Measurements from ENCODE around the gene GPSM3.
"Not testable (repeated sequence)": the region's sequence is repeated elsewhere in the genome, so short reads cannot be mapped to it uniquely, and the experiment has no call there.

Gene GPSM3

DNA sequence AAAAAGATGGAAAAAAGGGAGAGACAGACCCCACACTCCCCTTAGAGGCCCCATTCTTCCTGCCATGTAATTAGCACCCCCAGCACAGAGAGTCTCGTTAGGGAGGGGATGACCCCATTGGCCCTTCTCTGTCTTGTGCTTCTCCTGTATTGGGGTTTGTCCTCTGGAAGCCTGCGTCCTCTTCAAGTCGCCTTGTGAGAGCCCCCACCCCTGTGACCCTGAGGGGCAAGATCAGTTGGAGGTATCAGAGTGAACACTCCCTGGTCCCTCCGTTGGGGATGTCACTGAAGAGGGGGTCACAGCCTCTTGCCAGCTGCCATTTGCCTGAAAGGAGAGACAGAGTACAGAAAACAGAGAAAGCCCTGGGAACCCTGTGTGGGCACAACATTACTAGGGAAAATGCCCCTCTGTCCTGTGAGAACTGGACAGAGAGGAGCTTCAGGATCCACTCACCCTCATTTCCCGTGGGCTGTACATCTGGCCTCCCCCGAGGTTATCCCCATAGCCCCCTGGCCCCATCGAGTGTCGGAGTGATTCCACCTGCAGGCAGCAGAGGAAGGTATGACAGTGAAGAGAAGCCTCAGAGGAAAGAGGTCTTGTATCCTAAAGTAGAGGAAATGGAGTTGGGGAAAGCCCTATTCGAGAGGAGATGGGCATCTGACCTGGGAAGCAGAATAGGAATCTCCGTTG is 6.1 kb downstream of the GPSM3 start:
- not testable (repeated sequence) for DNase-seq

DNA sequence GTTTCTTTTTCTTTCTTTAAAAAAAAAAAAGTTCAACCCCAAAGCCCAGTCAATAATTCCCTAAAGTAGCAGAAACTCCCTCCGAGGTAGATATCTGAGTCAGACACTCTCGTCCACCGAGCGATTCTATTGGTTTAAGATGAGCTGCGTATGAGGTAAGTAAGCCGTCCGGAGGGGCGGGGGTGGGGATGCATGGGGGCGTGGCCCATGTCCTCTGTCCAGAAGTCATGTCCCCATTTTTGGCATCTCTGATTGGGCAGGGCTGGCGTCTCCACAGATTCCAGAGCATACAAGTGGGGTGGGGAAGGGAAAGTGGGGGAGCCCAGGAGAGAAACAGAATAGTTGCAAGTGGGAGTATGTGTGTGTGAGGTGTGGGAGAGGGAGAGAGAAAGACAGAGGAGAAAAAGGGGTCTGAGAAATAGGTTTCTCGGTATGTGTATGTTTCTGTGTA is 6.7 kb downstream of the GPSM3 start:
- peak; percentile 73 for DNase-seq

DNA sequence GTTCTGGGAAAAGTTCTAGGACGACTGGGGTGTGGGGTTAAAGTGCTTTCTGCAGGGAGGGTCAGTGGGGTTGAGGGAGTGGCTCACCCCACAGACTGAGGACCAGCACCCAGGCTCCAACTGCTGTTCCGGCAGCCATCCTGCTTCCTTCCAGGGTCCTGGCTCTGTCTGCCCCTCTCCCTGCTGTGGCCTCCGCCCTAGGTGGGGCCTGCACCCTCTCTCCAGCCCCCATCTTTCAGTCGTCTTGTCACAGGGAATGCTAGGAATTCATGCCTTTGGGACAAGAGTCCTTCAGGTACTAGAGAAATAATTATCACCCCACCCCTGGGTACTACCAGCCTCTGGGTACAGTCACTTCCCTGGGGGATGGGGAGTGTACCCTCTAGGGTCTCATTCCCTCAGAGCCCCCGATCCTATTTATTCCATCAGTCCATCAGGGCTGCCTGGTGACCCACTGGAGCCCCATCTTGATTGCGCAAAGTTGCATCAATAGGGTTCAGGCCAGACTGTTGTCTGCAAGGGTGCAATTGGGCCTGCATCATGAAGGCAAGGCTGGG is 8.3 kb downstream of the GPSM3 start, which contains the start of gene AGER:
Gene AGER, minus strand, starts transcription at position 170 of the 557 bp plus-strand sequence. Its CDS starts 31 bp downstream, at position 139.
- DNase-seq: no peak

DNA sequence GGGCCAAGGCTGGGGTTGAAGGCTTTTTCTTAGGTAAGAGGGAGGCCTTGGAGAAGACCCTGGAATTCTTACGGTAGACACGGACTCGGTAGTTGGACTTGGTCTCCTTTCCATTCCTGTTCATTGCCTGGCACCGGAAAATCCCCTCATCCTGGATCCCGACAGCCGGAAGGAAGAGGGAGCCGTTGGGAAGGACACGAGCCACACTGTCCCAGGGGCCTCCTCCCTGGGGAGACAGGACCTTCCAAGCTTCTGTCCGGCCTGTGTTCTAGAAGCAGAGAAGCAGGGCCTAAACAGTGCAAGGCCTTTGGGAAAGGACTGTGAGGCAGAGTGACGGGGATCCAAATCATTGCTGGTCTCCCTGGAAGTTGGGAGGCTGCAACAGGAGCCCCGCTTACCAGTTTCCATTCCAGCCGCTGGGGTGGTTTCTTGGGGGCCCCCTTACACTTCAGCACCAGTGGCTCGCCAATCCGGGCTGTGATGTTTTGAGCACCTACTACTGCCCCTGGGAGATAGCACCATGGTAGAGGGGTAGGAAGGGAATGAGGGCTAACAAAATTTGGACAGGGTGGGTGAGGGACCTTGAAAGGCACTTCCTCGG is 8.9 kb downstream of the GPSM3 start:
- no peak for DNase-seq

DNA sequence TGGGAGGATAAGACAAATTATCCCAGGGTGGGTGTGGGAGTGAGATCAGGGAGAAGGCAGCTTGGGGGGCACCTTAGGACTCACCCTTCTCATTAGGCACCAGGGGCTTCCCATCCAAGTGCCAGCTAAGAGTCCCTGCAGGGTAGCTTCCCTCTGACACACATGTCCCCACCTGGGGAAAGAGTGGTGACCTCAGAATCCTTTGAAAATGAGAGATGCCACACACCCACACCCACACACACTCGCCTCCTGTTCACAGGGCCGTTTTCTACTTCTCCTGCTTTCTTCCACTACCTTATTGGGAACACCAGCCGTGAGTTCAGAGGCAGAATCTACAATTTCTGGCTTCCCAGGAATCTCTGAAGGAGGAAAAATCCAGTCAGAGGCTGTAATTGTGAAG is 9.4 kb downstream of the GPSM3 start:
- DNase-seq: no peak

DNA sequence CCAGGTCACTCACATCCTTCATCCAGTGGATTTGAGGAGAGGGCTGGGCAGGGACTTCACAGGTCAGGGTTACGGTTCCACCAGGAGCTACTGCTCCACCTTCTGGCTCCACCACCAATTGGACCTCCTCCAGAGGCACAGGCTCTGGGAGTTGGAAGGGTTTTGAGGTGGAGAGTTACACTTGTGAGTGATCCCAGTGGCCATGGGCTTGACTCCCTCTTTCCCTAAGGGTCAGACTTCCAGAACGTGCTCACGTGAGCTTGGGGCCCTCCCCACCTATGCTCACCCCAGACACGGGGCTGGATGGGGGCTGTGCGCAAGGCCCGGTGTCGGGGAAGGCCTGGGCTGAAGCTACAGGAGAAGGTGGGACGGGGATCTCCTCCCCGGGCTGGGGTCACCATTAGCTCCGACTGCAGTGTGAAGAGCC is 9.9 kb downstream of the GPSM3 start:
- DNase-seq: no peak

DNA sequence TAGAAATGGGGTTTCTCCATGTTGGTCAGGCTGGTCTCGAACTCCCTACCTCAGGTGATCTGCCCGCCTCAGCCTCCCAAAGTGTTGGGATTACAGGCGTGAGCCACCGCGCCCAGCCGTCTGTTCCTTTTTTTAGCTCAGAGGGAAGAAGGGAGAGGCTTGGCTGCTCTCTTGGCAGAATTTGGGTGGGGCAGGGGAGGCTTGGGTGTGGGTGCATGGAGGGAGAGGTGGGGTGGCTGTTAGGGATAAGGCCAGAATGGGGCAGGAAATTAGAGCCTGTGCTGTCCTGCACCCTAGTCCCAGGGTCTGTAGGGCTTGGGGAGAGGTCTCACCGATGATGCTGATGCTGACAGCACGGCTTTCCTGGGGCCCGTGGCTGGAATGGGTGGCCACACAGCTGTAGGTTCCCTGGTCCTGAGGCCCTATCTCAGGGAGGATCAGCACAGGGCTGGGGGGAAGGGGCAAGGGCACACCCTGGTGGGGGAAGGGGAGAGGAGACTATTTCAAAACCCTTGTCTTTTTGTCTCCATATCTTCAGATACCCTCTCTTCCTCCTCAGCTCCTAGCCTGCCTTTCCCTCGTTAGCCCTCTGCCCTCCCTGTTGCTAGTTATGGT is 10.4 kb downstream of the GPSM3 start:
- no peak for DNase-seq

DNA sequence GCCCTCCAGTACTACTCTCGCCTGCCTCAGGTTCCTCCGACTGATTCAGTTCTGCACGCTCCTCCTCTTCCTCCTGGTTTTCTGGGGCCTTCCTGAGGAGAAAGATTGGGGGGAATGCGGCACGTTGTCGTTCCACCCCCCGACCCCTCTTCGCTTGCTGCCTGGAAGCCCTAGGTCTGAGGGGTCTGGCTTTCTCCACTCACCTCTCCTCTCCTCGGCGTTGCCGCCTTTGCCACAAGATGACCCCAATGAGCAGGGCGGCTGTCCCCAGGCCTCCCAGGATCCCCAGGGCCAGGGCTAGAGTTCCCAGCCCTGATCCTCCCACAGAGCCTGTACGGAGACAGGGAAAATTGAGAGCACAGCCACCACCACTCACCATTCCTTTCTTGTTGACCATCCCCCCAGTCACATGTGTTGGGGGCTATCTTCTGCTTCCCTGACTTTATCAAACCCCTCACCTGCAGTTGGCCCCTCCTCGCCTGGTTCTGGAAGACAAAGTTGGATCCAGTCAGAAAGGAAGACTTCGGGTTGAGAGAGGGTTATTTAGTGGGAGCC is 11.2 kb downstream of the GPSM3 start:
- no peak for DNase-seq

DNA sequence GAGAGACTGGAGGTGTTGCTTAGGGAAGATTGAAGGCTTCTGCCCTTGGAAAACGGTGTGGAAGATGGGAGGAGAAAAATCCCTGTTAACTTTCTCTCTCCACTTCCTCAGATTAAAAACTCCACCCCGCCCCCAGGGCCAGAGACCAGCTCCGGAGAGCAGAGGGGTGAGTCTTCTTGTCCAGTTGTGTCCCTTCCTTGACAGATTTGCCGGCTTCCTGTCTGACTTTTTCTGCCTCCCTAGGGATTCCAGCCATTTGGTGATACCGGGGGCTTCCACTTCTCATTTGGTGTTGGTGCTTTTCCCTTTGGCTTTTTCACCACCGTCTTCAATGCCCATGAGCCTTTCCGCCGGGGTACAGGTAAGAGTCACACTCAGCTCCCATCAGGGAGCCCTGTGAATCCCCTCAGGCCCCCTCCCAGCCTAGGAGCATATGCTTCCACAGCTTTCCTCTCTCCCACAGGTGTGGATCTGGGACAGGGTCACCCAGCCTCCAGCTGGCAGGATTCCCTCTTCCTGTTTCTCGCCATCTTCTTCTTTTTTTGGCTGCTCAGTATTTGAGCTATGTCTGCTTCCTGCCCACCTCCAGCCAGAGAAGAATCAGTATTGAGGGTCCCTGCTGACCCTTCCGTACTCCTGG is 12.6 kb downstream of the GPSM3 start:
- DNase-seq: no peak

DNA sequence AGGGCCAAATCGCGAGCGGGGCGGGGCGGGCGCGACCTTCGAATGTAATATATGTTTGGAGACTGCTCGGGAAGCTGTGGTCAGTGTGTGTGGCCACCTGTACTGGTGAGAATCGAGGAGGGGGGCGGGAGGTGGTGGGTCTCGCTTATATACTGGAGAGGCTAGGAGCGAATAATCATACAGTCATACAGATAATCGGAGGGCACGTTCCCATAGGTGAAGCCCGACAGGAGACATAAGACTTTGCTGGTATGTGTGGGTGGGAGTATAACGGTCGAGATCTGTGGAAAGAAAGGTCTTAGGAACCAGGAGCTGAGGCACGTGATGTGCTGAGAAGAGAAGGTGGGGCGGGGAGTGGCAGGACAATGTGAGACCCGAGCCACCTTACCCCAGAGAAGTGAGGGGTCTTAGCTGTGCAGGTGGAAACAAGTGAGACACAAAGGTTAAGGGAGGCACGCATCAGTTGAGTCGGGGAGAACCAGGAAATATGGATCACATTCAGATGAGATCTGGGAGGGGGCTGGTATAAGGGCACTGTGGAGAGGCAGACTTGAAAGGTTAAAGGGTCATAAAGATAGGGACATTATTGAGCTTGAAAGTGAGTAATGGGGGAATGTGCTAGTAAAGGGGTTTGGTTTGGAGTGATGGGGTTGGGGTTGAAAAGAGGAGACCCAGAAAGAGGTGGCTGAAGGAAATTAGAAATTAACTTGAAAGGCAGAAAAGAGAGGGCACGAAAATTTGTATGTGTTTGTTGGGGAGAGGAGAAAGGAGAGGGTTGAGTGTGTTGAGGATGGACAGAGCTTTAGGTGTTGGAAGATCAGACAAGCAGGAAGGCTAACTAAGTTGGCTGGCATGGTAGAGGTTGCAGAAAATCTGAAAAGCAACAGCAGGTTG is 13.6 kb downstream of the GPSM3 start:
- no peak for DNase-seq

DNA sequence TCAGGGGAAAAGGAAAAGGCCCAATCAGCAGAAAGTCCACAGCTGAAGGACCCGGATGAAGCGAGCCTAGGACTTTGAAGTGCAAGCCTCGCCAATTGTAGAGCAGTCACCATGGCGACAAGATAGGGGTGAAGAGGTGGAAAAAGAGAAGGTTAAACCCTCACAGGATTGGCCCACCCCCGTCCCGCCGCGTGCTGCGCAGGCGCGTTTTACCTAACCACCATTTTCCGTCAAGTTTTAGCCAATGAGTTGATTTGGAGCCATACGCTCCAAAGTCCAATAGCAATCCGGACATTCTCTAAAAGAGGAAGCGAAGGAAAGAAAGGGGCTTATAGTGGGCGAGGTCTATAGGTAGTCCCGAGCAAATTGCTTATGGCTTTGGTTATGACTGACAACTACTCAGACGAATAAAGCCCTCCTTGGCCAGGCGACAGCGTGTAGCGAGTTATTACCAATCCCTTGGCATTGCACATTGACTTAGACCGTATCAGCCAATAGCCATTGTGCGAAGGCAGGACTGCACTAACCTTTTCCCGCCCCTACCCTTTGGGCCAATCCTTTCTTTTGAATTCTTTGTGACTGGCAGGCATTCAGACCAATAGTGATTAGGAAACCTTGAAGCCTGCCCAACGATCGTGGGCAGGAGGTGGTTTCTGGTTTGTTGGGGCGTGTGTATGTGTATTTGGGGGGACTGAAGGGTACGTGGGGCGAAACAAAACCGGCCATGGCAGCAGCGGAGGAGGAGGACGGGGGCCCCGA is 14.5 kb downstream of the GPSM3 start, which contains the start of gene RNF5:
Gene RNF5, plus strand, starts transcription at position 618 of the 759 bp plus-strand sequence. Its CDS starts 107 bp downstream, at position 725.
- DNase-seq: peak; percentile 100

DNA sequence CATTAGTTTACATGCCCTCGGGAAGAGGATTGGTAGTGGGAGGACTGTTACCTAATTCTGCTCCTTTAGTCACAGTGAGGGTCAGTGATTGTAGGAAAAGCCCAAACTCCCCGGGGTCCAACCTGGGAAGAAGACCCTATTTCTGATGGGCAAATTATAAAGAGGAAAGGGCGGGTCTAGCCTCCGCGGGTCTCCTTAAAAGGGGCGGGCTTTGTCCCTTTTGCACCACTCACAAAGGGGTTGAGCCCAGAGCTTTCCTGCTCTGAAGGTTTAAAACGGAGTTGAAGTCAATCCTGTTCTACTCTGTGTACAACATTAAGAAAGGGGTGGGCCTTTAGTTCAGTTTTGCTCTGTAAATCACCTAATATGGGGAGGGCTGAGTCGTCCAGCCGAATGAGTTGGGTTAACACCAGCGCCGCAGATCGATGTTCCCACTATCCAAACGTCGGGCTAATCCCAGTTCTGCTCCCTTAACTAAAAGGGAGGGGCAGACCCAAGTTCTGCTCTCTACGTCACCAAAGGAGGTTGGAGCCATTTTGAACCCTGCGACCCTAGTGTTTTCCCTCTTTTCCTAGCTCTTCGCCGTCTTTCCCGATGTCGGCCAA is 15.2 kb downstream of the GPSM3 start:
- DNase-seq: peak; percentile 64

DNA sequence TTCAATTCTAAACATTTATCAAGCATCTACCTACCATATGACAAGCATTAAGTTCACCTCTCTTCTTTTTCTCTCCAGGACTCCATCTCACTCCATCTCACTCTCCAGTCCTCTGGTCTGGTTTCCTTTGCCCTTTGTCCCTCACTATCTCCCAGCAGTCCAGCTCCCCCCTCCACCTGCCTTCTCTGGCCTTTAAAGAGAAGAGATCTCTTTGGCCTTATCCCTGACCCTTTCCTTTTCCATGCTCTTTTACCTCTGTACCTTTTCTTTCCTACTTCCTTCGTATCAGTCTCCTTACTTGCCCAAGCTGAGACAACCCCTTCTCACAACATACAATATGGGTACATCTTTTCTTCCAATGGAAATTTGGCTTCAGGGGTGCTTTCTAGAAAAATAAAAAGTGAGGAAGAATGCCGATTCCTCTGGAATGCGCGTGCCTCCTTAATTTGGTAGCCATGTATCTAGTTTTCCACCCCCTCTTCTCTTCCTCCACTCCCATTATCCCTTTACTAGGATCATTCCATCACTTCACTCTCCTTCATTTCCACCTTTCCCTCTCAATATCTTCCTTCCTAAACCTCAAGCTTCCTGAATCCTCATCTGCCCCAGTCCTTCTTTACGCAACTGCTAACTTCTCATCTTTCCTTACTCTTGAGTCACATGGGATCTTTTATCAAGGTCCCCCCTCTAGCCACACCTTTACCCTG is 15.8 kb downstream of the GPSM3 start:
- DNase-seq: no peak

DNA sequence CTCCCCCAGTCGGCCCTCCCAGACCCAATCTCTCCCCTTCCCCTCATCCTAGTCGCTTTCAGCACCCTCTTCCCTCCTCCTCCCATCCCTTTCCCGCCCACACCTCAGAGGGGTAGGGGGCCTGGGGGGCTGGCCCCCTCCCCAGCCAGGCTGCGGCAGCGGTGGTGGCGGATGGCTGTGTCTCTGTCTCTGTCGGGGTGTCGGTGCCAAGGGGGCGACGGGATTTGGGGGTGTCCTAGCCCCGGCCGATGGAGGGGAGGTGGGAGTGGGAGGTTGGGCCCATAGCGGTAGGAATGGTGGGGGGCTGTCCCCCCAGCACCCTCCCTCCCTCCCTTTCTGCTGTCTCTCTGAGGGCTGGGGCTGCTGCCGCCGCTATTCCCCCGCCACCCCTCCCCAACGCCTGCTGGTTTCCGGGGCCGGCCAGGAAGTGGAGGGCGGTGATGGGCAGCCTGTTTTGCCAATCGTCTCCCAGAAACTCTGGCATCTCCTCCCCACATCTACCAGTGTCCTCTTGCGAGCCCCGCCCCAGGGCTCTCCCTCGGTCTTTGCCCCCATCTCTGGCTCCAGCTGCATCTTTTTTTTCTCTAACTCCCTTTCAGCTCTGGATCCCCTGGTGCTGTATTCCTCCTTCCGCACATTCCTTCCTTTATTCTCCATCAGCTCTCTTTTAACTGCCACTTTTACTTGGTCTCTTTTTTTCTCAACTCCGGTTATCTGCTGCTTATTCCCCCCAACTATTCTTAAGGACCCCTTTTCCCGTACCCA is 16.6 kb downstream of the GPSM3 start, which contains the start of gene AGPAT1:
Gene AGPAT1, minus strand, starts transcription at position 374 of the 765 bp plus-strand sequence. CDS start 4,588 bp downstream, outside the sequence.
- peak; percentile 98 for DNase-seq

DNA sequence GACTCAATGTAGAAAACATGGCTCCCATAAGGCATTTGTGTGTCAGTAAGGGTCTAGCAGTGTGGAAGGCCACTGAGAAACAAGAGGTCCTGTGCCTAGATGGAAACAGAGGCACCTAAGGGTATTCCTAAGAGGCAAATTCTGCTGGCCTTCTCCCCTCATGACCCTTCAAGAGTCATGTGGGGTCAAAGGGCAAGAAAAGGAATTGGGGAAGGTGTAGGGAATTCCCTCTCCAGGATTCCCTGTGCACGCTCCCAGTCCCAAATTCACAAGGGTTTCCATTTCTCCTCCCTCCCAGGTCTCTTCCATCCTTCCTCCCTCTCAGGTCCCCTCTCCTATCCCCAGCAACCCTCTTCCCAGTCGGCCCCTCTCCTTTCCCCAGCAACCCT is 17.1 kb downstream of the GPSM3 start:
- DNase-seq: no peak

DNA sequence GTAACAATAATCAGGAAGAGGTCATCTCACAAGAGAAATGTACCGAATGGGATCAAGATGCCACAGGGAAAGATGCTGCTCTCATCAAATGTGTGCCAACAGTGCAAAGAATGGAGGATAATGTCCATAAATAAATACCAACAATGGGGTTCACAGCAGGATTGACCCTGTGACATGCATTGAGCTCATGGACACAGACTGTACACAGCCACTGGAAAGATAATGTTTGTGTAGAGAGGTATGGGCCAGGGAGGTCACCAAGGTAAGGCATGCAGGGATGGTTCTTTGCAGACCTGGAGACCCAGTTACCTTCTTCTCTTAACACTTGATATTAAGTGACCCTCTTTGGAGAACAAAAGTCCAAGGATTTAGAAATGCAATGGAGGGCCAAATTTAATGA is 18.0 kb downstream of the GPSM3 start:
- no peak for DNase-seq

DNA sequence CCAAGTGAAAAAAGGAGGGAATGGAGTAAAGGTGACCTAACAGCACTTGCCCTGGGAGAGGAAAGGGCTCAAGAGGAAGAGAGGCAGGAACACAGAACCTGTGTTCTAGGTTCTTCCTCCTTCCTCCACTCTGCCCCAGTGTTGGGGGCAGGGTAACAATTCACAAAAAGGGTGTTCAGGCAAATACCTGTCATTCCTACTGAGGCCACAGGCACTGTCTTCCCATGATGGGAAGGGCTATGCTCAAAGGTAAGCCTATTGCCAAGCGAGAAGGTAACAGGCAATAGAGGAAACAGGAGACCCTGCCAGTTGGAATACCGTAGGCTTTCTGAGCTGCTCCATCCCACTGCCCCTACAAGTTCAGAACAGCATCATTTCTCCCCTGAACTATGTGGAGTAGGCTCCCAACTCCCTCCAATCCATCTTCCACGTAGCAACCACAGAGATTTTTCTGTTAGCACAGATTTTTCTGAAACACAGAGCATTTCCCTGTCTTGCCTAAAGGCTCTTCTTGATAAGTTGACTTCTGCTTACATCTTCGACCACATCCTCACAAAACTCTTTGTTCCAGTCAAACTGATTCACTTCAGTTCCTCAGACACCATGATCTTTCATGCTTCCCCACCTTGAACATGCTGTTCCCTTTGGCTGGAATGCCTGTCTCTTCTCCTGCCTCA is 19.3 kb downstream of the GPSM3 start:
- no peak for DNase-seq

DNA sequence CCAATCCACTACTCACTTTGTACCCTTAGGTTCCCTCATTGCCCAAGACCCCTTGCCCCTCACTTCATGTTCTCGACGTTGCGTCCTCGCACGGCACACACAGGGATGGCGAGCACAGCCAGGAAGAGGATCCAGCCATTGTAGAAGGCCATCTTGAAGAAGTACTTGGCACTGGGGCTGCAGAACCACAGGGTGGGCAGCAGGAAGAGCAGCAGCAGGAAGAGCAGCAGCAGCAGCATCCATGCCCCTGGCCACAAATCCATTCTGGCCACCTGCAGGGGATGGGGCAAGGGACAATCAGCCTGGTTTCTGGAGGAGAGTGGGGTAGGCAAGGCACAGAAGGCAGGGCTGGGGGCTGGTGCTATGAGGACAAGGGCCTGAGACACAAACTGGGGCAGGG is 21.2 kb downstream of the GPSM3 start:
- no peak for DNase-seq
